ENCODE data around the gene MRPS34.

DNA sequence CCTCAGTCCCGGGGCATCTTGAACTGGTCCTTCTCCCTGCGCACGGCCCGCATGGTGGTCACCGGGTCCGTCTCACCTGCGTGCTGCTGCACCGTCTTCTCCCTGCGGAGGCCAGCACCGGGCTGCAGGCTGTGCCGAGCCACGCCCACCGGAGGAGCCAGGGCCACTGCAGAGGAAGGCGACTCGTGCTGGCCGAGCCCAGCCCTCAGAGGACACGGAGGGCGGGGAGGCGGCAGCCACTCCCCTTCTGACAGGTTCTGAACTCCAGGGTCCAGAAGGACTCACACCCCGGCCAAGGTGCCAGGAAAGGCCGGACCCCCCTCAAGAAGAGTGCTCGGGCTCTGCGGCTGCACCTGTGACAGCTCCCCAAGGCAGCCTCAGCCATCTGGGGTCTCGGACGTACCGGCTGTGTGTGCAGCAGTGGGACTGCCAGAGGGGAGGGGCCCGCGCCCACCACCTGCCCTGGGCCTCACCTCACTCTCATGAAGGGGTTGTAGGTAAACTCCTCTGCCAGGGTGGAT is 36.4 kb upstream of the MRPS34 start:
- TF ChIP-seq ATF2 (tag by site-specific recombination; IDR thresholded peaks at IDR 0.05; ENCODE audit: low read depth) (no peak), ZFP3 (tag by site-specific recombination; IDR thresholded peaks at IDR 0.05; ENCODE audit: low read depth) (no peak), ZSCAN16 (tag by site-specific recombination; IDR thresholded peaks at IDR 0.05) (no peak), ZNF37A (tag by site-specific recombination; IDR thresholded peaks at IDR 0.05) (no peak), ZNF239 (tag by site-specific recombination; IDR thresholded peaks at IDR 0.05) (no peak)
- TF ChIP-seq, protein P1, sequence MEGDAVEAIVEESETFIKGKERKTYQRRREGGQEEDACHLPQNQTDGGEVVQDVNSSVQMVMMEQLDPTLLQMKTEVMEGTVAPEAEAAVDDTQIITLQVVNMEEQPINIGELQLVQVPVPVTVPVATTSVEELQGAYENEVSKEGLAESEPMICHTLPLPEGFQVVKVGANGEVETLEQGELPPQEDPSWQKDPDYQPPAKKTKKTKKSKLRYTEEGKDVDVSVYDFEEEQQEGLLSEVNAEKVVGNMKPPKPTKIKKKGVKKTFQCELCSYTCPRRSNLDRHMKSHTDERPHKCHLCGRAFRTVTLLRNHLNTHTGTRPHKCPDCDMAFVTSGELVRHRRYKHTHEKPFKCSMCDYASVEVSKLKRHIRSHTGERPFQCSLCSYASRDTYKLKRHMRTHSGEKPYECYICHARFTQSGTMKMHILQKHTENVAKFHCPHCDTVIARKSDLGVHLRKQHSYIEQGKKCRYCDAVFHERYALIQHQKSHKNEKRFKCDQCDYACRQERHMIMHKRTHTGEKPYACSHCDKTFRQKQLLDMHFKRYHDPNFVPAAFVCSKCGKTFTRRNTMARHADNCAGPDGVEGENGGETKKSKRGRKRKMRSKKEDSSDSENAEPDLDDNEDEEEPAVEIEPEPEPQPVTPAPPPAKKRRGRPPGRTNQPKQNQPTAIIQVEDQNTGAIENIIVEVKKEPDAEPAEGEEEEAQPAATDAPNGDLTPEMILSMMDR (tag by site-specific recombination; IDR thresholded peaks at IDR 0.05) = no peak
